Caco-2 (cell line): Measurements from ENCODE around the gene BAZ2A. TPM values are rescaled to one million over a fixed set of nuclear protein-coding genes. Genes with fewer than 3 reads are reported as not detected.

Experiments
- BruUV-seq: library from RNA; stranded (reverse); fragments of 400-500 nt; replicated peaks from 2 replicates; lab custom pipeline; 2021; lab: Mats Ljungman, UMichigan
- CTCF ChIA-PET: fragments of 300-600 bp; sonication (Branson Sonifier 250); formaldehyde crosslinking; loops from one replicate; lab custom pipeline; 2022; ENCODE audit warnings: antibody characterized with exemption; lab: Charles Lee
- POLR2A ChIA-PET: fragments of 300-600 bp; sonication (Branson Sonifier 250); formaldehyde crosslinking; loops from one replicate; lab custom pipeline; 2022; ENCODE audit warnings: antibody characterized with exemption; lab: Charles Lee
- DNase-seq, 2 experiments: peaks; one replicate each; pipeline versions ENCODE4 v3.0.0 to v3.0.0-alpha.2; 2020 to 2022
- H3K27me3 ChIP-seq: replicated peaks from 2 replicates; pipeline ENCODE4 v1.6.0; 2011; ENCODE audit warnings: low read length; ENCODE audit not compliant: control insufficient read depth, insufficient read depth
- H3K36me3 ChIP-seq: 2 replicates; pipeline ENCODE4 v1.5.1; 2011; ENCODE audit warnings: low read length; ENCODE audit not compliant: control insufficient read depth, insufficient read depth
- H3K4me1 ChIP-seq: fragments of 250-450 bp; sonication (Bioruptor Pico); 2 replicates; pipeline ENCODE4 v1.5.1; 2020; ENCODE audit warnings: mild to moderate bottlenecking
- H3K4me3 ChIP-seq: 2 replicates; pipeline ENCODE4 v1.5.1; 2011; ENCODE audit warnings: low read depth, mild to moderate bottlenecking, control low read depth, low read length
- H3K9me3 ChIP-seq: fragments of 250-450 bp; sonication (Bioruptor Pico); 2 replicates; pipeline ENCODE4 v1.5.1; 2020; ENCODE audit warnings: mild to moderate bottlenecking, moderate library complexity
- H3K27ac Mint-ChIP-seq: one replicate; pipeline ENCODE4 v1.8.0; 2022; ENCODE audit warnings: mixed read lengths; ENCODE audit not compliant: unreplicated experiment
- H3K27me3 Mint-ChIP-seq: one replicate; pipeline ENCODE4 v1.8.0; 2022; ENCODE audit warnings: mixed read lengths; ENCODE audit not compliant: insufficient read depth, unreplicated experiment
- H3K36me3 Mint-ChIP-seq: one replicate; pipeline ENCODE4 v1.8.0; 2022; ENCODE audit warnings: mild to moderate bottlenecking, mixed read lengths; ENCODE audit not compliant: insufficient read depth, unreplicated experiment
- H3K4me1 Mint-ChIP-seq: one replicate; pipeline ENCODE4 v1.8.0; 2022; ENCODE audit warnings: low read depth, mixed read lengths; ENCODE audit not compliant: unreplicated experiment
- H3K4me3 Mint-ChIP-seq: one replicate; pipeline ENCODE4 v1.8.0; 2022; ENCODE audit warnings: mild to moderate bottlenecking, moderate library complexity, mixed read lengths; ENCODE audit not compliant: unreplicated experiment
- H3K9me3 Mint-ChIP-seq: one replicate; pipeline ENCODE4 v1.8.0; 2022; ENCODE audit warnings: mixed read lengths; ENCODE audit not compliant: unreplicated experiment
- CTCF ChIP-seq, 2 experiments: fragments of 200-600 bp in 1 of 2; IDR thresholded peaks; 1 replicate in 1 of 2; 2 replicates in 1 of 2; pipeline versions ENCODE4 v1.5.1 to v1.8.0; 2011 to 2022; ENCODE audit warnings: antibody characterized with exemption in 1 of 2, control low read depth in 1 of 2, inconsistent platforms in 1 of 2, low read depth in 1 of 2, low read length in 1 of 2, mild to moderate bottlenecking in 1 of 2, moderate library complexity in 1 of 2; ENCODE audit not compliant: insufficient read depth in 1 of 2, severe bottlenecking in 1 of 2, unreplicated experiment in 1 of 2
- intact Hi-C: fragments of 100-400 bp; cut with micrococcal nuclease; formaldehyde crosslinking; loops from one replicate; pipeline ENCODE4 v1.10.0; 2022; ENCODE audit not compliant: unreplicated experiment
- total RNA-seq: library from RNA; stranded (reverse); gene quantifications from 2 replicates; pipeline ENCODE4 v1.2.3, GENCODE V29; 2022

BAZ2A gene
- total RNA-seq, 1 experiment from 2014 or later, result 104 TPM

DNA sequence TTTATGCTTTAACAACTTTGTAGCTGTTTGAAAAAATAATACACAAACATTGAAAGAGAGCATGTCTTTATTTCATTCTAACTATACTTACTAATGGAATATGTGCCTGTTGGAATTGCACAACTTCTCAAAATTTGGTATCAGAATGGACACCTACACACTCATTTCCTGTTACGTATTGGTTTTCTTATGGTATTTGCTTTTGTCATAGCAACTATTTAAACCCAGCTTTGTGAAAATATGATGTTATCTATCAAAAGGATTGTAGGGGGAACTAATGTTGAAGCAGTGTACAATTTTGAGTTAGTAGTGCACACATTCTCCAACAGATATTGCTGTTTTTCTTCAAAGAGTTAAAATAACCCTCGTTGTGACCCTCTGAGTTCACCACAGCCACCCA is 55.9 kb downstream of the BAZ2A start:
- H3K36me3 Mint-ChIP-seq, result peaks cover 21% of the 10 kb centered on the region
- no peak for TF ChIP-seq CTCF (IDR thresholded peaks at IDR 0.05; ENCODE audit: insufficient read depth in 1 of 2, low read depth in 1 of 2, low read length in 1 of 2, severe bottlenecking in 1 of 2, unreplicated experiment in 1 of 2)
- H3K9me3 ChIP-seq, result no peaks in the 10 kb centered on the region
- intact Hi-C loops, result no loop called here
- H3K4me3 ChIP-seq, result no peak overlapping the region
- no peak for DNase-seq
- H3K4me1 Mint-ChIP-seq, result peaks cover 12% of the 10 kb centered on the region
- no peaks in the 10 kb centered on the region for H3K4me1 ChIP-seq
- no peaks in the 10 kb centered on the region; the same call in 1 of the 2 replicates for H3K36me3 ChIP-seq
- no peaks in the 10 kb centered on the region for H3K9me3 Mint-ChIP-seq
- H3K27ac Mint-ChIP-seq, result no peak overlapping the region
- BruUV-seq, result no TSS peak
- no peaks in the 10 kb centered on the region for H3K27me3 ChIP-seq
- POLR2A ChIA-PET, result no interaction called here
- CTCF ChIA-PET, result no interaction called here
- H3K27me3 Mint-ChIP-seq, result no peaks in the 10 kb centered on the region
- no peak overlapping the region for H3K4me3 Mint-ChIP-seq

GRCh38 chr12:56572288-56572687 is 57.8 kb downstream of the BAZ2A start:
- H3K27me3 ChIP-seq, result no peaks in the 10 kb centered on the region
- no peaks in the 10 kb centered on the region; the same call in 1 of the 2 replicates for H3K36me3 ChIP-seq
- no peaks in the 10 kb centered on the region for H3K27me3 Mint-ChIP-seq
- intact Hi-C loops, result no loop called here
- H3K36me3 Mint-ChIP-seq, result peaks cover 21% of the 10 kb centered on the region
- no peak for TF ChIP-seq CTCF (IDR thresholded peaks at IDR 0.05; ENCODE audit: insufficient read depth in 1 of 2, low read depth in 1 of 2, low read length in 1 of 2, severe bottlenecking in 1 of 2, unreplicated experiment in 1 of 2)
- H3K4me3 ChIP-seq, result no peak overlapping the region
- H3K27ac Mint-ChIP-seq, result no peak overlapping the region
- H3K4me1 ChIP-seq, result no peaks in the 10 kb centered on the region
- H3K4me1 Mint-ChIP-seq, result peaks cover 16% of the 10 kb centered on the region
- no peak for DNase-seq
- H3K4me3 Mint-ChIP-seq, result no peak overlapping the region
- ChIA-PET POLR2A (no interaction called here), CTCF (interaction anchor here (0.6 kb wide), 1 partner anchor 15 kb away, joined by 6 read pairs; no protein-coding TSS in a partner anchor)
- no TSS peak for BruUV-seq
- no peaks in the 10 kb centered on the region for H3K9me3 Mint-ChIP-seq
- no peaks in the 10 kb centered on the region for H3K9me3 ChIP-seq

GRCh38 chr12:56571121-56571520 is 59.0 kb downstream of the BAZ2A start:
- Histone ChIP-seq H3K9me3 (no peaks in the 10 kb centered on the region), H3K4me3 (no peak overlapping the region), H3K4me1 (no peaks in the 10 kb centered on the region), H3K36me3 (no peaks in the 10 kb centered on the region; the same call in 1 of the 2 replicates), H3K27me3 (no peaks in the 10 kb centered on the region)
- H3K4me3 Mint-ChIP-seq, result no peak overlapping the region
- CTCF ChIA-PET, result interaction anchor here (0.9 kb wide), 1 partner anchor 65 kb away, joined by 3 read pairs; no protein-coding TSS in a partner anchor
- peak; percentile 34 to 43 for DNase-seq
- no peaks in the 10 kb centered on the region for H3K27me3 Mint-ChIP-seq
- no peaks in the 10 kb centered on the region for H3K9me3 Mint-ChIP-seq
- H3K36me3 Mint-ChIP-seq, result peaks cover 21% of the 10 kb centered on the region
- H3K27ac Mint-ChIP-seq, result no peak overlapping the region
- H3K4me1 Mint-ChIP-seq, result peaks cover 16% of the 10 kb centered on the region
- POLR2A ChIA-PET, result interaction anchor here (1.0 kb wide), 1 partner anchor 50 kb away, joined by 3 read pairs; the partner anchor contains the start of gene RBMS2
- intact Hi-C loops, result no loop called here
- TF ChIP-seq CTCF (IDR thresholded peaks at IDR 0.05; ENCODE audit: insufficient read depth in 1 of 2, low read depth in 1 of 2, low read length in 1 of 2, severe bottlenecking in 1 of 2, unreplicated experiment in 1 of 2), result no peak
- BruUV-seq, result no TSS peak
